ENCODE measurements around the gene AKR7A3.

GRCh38 chr1:19330449-19331135, 42.0 kb upstream of the AKR7A3 start:
- TF ChIP-seq CTCF (IDR thresholded peaks at IDR 0.05) (no peak), POLR2A (IDR thresholded peaks at IDR 0.05) (no peak)
